ENCODE measurements around the gene TBRG4. TPM values are rescaled to one million over a fixed set of nuclear protein-coding genes. Genes with fewer than 3 reads are reported as not detected.
A peak's percentile ranks its signal among the peaks of the same experiment; 100 is the strongest.

Gene TBRG4
- total and polyA plus RNA-seq, 7 experiments from 2014 or later = 55.1 to 143 (median 105) TPM

- H3K9me3 ChIP-seq (ENCODE audit: control insufficient read depth in 2 of 3, low read length in 3 of 3) = no peaks in the 10 kb centered on the region
- H3K27ac ChIP-seq (ENCODE audit: low read depth, low read length) = no peak overlapping the region
- DNase-seq (peak; percentile 38 to 81 (median 70)), ATAC-seq (peak; percentile 91)
- ChIA-PET POLR2A (interaction anchor here (0.6 to 1.9 kb wide), 10 partner anchors 25 to 403 kb away, joined by 3 to 20 read pairs (median 4); partner anchors contain the start of genes PURB and TBRG4), CTCF (interaction anchor here (0.6 to 5.0 kb wide), 23 partner anchors 8 to 564 kb away, joined by 3 to 139 read pairs (median 4); partner anchors contain the start of gene TBRG4)
- Mint-ChIP-seq H3K27me3 (peaks cover 0 to 2% (median 0%) of the 10 kb centered on the region in 5 donors), H3K4me1 (peaks cover 6 to 27% (median 10%) of the 10 kb centered on the region in 7 donors), H3K4me3 (peak overlapping the region in 1 of 10 donors; percentile 21), H3K9me3 (no peaks in the 10 kb centered on the region), H3K27ac (peak overlapping the region in 8 of 9 donors; percentile 0 to 84 (median 48)), H3K36me3 (peaks cover 0 to 2% (median 0%) of the 10 kb centered on the region in 5 donors)
- H3K4me1 ChIP-seq (ENCODE audit: control insufficient read depth in 2 of 2, insufficient read depth in 2 of 2, low read length in 2 of 2) = peaks cover 0 to 3% of the 10 kb centered on the region in 2 donors
- no peak overlapping the region for H3K4me3 ChIP-seq (ENCODE audit: low read length)
- no peaks in the 10 kb centered on the region for H3K27me3 ChIP-seq (ENCODE audit: control insufficient read depth in 2 of 2, insufficient read depth in 2 of 2, low read length in 2 of 2)
- H3K36me3 ChIP-seq (ENCODE audit: control insufficient read depth in 2 of 3, insufficient read depth in 3 of 3, low read length in 3 of 3) = no peaks in the 10 kb centered on the region
- intact Hi-C loops (cut with micrococcal nuclease) = loop anchor here (1.0 to 5.0 kb wide), 16 partner anchors 24 to 894 kb away; partner anchors contain the start of genes TBRG4 (in 1 of the 2) and TMED4 (in 1 of the 2)
Observed at GRCh38 chr7:45136106-45137060, 24.9 kb upstream of the TBRG4 start.

- Histone ChIP-seq H3K9me3 (ENCODE audit: control insufficient read depth in 2 of 3, low read length in 3 of 3) (no peaks in the 10 kb centered on the region), H3K27me3 (ENCODE audit: control insufficient read depth in 2 of 2, insufficient read depth in 2 of 2, low read length in 2 of 2) (no peaks in the 10 kb centered on the region), H3K4me1 (ENCODE audit: control insufficient read depth in 2 of 2, insufficient read depth in 2 of 2, low read length in 2 of 2) (peaks cover 0 to 3% of the 10 kb centered on the region in 2 donors), H3K4me3 (ENCODE audit: low read length) (no peak overlapping the region), H3K36me3 (ENCODE audit: control insufficient read depth in 2 of 3, insufficient read depth in 3 of 3, low read length in 3 of 3) (no peaks in the 10 kb centered on the region), H3K27ac (ENCODE audit: low read depth, low read length) (no peak overlapping the region)
- Mint-ChIP-seq H3K4me1 (peaks cover 6 to 21% (median 10%) of the 10 kb centered on the region in 7 donors), H3K4me3 (no peak overlapping the region), H3K36me3 (no peaks in the 10 kb centered on the region), H3K27me3 (peaks cover 0 to 2% (median 0%) of the 10 kb centered on the region in 5 donors), H3K9me3 (no peaks in the 10 kb centered on the region), H3K27ac (peak overlapping the region in 1 of 9 donors; percentile 20)
- ChIA-PET CTCF (interaction anchor here (5.0 kb wide), 1 partner anchor 160 kb away, joined by 139 read pairs; no protein-coding TSS in a partner anchor), POLR2A (no interaction called here)
- intact Hi-C loops (cut with micrococcal nuclease) = no loop called here
- DNase-seq (no peak), ATAC-seq (no peak)
Observed at GRCh38 chr7:45133877-45134276, 22.4 kb upstream of the TBRG4 start.

GRCh38 chr7:45133352-45133751, 21.9 kb upstream of the TBRG4 start:
- intact Hi-C loops (cut with micrococcal nuclease) = no loop called here
- no peak for ATAC-seq
- ChIA-PET POLR2A (no interaction called here), CTCF (no interaction called here)
- Histone ChIP-seq H3K4me3 (ENCODE audit: low read length) (no peak overlapping the region), H3K27ac (ENCODE audit: low read depth, low read length) (no peak overlapping the region), H3K27me3 (ENCODE audit: control insufficient read depth in 2 of 2, insufficient read depth in 2 of 2, low read length in 2 of 2) (no peaks in the 10 kb centered on the region), H3K4me1 (ENCODE audit: control insufficient read depth in 2 of 2, insufficient read depth in 2 of 2, low read length in 2 of 2) (peaks cover 0 to 3% of the 10 kb centered on the region in 2 donors), H3K36me3 (ENCODE audit: control insufficient read depth in 2 of 3, insufficient read depth in 3 of 3, low read length in 3 of 3) (no peaks in the 10 kb centered on the region), H3K9me3 (ENCODE audit: control insufficient read depth in 2 of 3, low read length in 3 of 3) (no peaks in the 10 kb centered on the region)
- Mint-ChIP-seq H3K9me3 (no peaks in the 10 kb centered on the region), H3K4me1 (peaks cover 6 to 21% (median 10%) of the 10 kb centered on the region in 7 donors), H3K36me3 (no peaks in the 10 kb centered on the region), H3K27ac (peak overlapping the region in 1 of 9 donors; percentile 20), H3K27me3 (peaks cover 0 to 2% (median 0%) of the 10 kb centered on the region in 5 donors), H3K4me3 (no peak overlapping the region)
- DNase-seq = no peak

- H3K36me3 ChIP-seq (ENCODE audit: control insufficient read depth in 2 of 3, insufficient read depth in 3 of 3, low read length in 3 of 3) = no peaks in the 10 kb centered on the region
- H3K4me3 Mint-ChIP-seq = no peak overlapping the region
- intact Hi-C loops (cut with micrococcal nuclease) = no loop called here
- H3K36me3 Mint-ChIP-seq = no peaks in the 10 kb centered on the region
- no peak overlapping the region for H3K4me3 ChIP-seq (ENCODE audit: low read length)
- H3K27ac ChIP-seq (ENCODE audit: low read depth, low read length) = no peak overlapping the region
- ChIA-PET POLR2A (no interaction called here), CTCF (no interaction called here)
- peaks cover 0 to 3% of the 10 kb centered on the region in 2 donors for H3K4me1 ChIP-seq (ENCODE audit: control insufficient read depth in 2 of 2, insufficient read depth in 2 of 2, low read length in 2 of 2)
- ATAC-seq (no peak), DNase-seq (no peak)
- no peaks in the 10 kb centered on the region for H3K9me3 ChIP-seq (ENCODE audit: control insufficient read depth in 2 of 3, low read length in 3 of 3)
- no peaks in the 10 kb centered on the region for H3K27me3 ChIP-seq (ENCODE audit: control insufficient read depth in 2 of 2, insufficient read depth in 2 of 2, low read length in 2 of 2)
- H3K9me3 Mint-ChIP-seq = no peaks in the 10 kb centered on the region
- peak overlapping the region in 1 of 9 donors; percentile 26 for H3K27ac Mint-ChIP-seq
- no peaks in the 10 kb centered on the region for H3K27me3 Mint-ChIP-seq
- H3K4me1 Mint-ChIP-seq = peaks cover 6 to 18% (median 9%) of the 10 kb centered on the region in 7 donors
Observed at GRCh38 chr7:45132708-45133320, 21.3 kb upstream of the TBRG4 start.

- CTCF ChIA-PET = no interaction called here
Observed at GRCh38 chr7:45131891-45132290, 20.4 kb upstream of the TBRG4 start.

GRCh38 chr7:45130910-45131309, 19.4 kb upstream of the TBRG4 start:
- Mint-ChIP-seq H3K9me3 (no peaks in the 10 kb centered on the region), H3K36me3 (no peaks in the 10 kb centered on the region), H3K4me3 (no peak overlapping the region), H3K27ac (peak overlapping the region in 1 of 9 donors; percentile 30), H3K27me3 (no peaks in the 10 kb centered on the region), H3K4me1 (peaks cover 2 to 8% (median 4%) of the 10 kb centered on the region in 7 donors)
- Histone ChIP-seq H3K27me3 (ENCODE audit: control insufficient read depth in 2 of 2, insufficient read depth in 2 of 2, low read length in 2 of 2) (no peaks in the 10 kb centered on the region), H3K36me3 (ENCODE audit: control insufficient read depth in 2 of 3, insufficient read depth in 3 of 3, low read length in 3 of 3) (no peaks in the 10 kb centered on the region), H3K4me1 (ENCODE audit: control insufficient read depth in 2 of 2, insufficient read depth in 2 of 2, low read length in 2 of 2) (peaks cover 0 to 1% of the 10 kb centered on the region in 2 donors), H3K9me3 (ENCODE audit: control insufficient read depth in 2 of 3, low read length in 3 of 3) (no peaks in the 10 kb centered on the region), H3K27ac (ENCODE audit: low read depth, low read length) (no peak overlapping the region), H3K4me3 (ENCODE audit: low read length) (no peak overlapping the region)
- intact Hi-C loops (cut with micrococcal nuclease) = no loop called here
- DNase-seq (no peak), ATAC-seq (no peak)
- ChIA-PET POLR2A (no interaction called here), CTCF (no interaction called here)

More at GRCh38 chr7:45131891-45132290, 20.4 kb upstream of the TBRG4 start:
- peaks cover 6 to 13% (median 9%) of the 10 kb centered on the region in 7 donors for H3K4me1 Mint-ChIP-seq
- H3K36me3 Mint-ChIP-seq = no peaks in the 10 kb centered on the region
- peak overlapping the region in 1 of 9 donors; percentile 88 for H3K27ac Mint-ChIP-seq
- no peak overlapping the region for H3K27ac ChIP-seq (ENCODE audit: low read depth, low read length)
- H3K27me3 Mint-ChIP-seq = no peaks in the 10 kb centered on the region
- no peak overlapping the region for H3K4me3 Mint-ChIP-seq
- H3K27me3 ChIP-seq (ENCODE audit: control insufficient read depth in 2 of 2, insufficient read depth in 2 of 2, low read length in 2 of 2) = no peaks in the 10 kb centered on the region
- intact Hi-C loops (cut with micrococcal nuclease) = no loop called here
- no peaks in the 10 kb centered on the region for H3K36me3 ChIP-seq (ENCODE audit: control insufficient read depth in 2 of 3, insufficient read depth in 3 of 3, low read length in 3 of 3)
- H3K9me3 Mint-ChIP-seq = no peaks in the 10 kb centered on the region
- DNase-seq (no peak), ATAC-seq (no peak)
- no peaks in the 10 kb centered on the region for H3K9me3 ChIP-seq (ENCODE audit: control insufficient read depth in 2 of 3, low read length in 3 of 3)
- POLR2A ChIA-PET = no interaction called here
- H3K4me1 ChIP-seq (ENCODE audit: control insufficient read depth in 2 of 2, insufficient read depth in 2 of 2, low read length in 2 of 2) = peaks cover 0 to 3% of the 10 kb centered on the region in 2 donors
- H3K4me3 ChIP-seq (ENCODE audit: low read length) = no peak overlapping the region

Data from naive thymus-derived CD4-positive, alpha-beta T cell (primary cell).